ENCODE results near the gene TMBIM1.

TMBIM1 gene

DNA sequence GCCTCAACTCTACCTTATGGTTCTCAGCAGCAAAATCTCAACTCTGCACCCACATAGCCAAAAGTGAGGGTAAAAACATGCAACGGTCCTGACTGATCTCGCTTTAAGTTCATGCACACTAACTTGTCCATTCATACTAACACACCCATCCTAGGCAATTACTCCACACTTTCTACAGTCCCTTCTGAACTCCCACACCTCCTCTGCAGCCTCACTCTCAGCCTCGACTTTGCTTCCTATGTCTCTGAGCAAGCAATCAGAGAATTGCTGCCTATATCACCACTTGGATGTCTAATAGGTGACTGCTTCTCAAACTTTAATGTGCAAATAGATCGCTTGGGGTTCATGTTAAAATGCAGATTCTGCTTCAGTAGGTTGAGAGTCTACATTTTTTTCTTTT is 7.8 kb upstream of the TMBIM1 start:
- no peak for DNase-seq (ENCODE audit: low spot score)
- H3K27ac ChIP-seq = peak overlapping the region; percentile 95; the same call in 1 of the 2 replicates
- TF ChIP-seq, protein P1, sequence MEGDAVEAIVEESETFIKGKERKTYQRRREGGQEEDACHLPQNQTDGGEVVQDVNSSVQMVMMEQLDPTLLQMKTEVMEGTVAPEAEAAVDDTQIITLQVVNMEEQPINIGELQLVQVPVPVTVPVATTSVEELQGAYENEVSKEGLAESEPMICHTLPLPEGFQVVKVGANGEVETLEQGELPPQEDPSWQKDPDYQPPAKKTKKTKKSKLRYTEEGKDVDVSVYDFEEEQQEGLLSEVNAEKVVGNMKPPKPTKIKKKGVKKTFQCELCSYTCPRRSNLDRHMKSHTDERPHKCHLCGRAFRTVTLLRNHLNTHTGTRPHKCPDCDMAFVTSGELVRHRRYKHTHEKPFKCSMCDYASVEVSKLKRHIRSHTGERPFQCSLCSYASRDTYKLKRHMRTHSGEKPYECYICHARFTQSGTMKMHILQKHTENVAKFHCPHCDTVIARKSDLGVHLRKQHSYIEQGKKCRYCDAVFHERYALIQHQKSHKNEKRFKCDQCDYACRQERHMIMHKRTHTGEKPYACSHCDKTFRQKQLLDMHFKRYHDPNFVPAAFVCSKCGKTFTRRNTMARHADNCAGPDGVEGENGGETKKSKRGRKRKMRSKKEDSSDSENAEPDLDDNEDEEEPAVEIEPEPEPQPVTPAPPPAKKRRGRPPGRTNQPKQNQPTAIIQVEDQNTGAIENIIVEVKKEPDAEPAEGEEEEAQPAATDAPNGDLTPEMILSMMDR (conservative IDR thresholded peaks at IDR 0.05; ENCODE audit: low read depth) = no peak
- ChIA-PET CTCF (interaction anchor here (0.6 to 0.8 kb wide), 2 partner anchors 15 to 30 kb away, joined by 3 to 5 read pairs; partner anchors contain the start of gene PNKD), POLR2A (ENCODE audit: low non-redundant PET) (no interaction called here)

DNA sequence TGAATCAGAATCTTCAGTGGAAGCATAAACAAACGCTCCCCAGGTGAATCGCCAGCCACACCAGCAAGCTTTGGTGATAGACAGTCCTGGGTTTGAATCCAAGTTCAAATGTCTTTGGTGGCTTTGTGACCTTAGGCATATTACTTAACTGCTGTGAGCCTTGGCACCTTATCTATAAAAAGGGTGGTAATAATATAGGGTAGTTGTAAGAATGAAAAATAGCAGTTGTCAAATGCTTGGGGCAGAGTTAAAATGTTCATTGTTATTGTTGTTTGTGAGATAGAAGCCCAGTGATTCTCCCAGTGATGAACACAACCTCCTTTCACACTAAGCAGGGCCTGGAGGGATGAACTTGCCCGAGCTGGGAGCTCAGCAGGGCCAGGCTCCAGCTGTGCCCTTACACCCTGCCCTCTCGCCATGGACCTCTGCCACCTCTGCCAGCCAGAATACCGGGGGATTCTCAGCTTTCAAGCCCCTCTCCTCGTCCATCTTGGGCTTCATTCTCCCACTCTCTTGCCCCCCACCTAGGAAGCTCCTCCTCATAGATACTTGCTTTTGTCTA is 6.1 kb upstream of the TMBIM1 start:
- DNase-seq (ENCODE audit: low spot score) = no peak
- TF ChIP-seq, protein P1 (conservative IDR thresholded peaks at IDR 0.05; ENCODE audit: low read depth) = no peak
- peak overlapping the region; percentile 95 for H3K27ac ChIP-seq
- ChIA-PET CTCF (interaction anchor here (0.6 to 1.5 kb wide), 4 partner anchors 22 to 547 kb away, joined by 3 to 6 read pairs (median 3); partner anchors contain the start of gene CATIP), POLR2A (ENCODE audit: low non-redundant PET) (interaction anchor here (0.6 to 1.8 kb wide), 4 partner anchors 12 to 69 kb away, joined by 3 to 19 read pairs (median 6); no protein-coding TSS in a partner anchor)

DNA sequence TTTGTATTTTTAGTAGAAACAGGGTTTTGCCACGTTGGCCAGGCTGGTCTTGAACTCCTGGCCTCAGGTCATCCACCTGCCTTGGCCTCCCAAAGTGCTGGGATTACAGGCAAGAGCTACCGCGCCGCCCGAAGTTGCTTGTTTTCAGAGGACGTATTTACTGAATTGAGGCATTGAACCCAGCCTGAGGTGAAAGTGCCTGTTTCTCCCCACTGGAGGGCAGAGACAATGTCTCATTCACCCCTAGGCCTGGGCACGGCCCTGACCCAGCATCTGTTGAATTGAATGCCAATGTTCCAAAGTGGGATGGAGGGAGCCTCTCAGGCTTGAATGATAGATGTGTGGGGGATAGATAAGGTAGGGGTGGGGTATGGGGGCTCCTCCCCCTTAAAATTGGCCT is 4.5 kb upstream of the TMBIM1 start:
- H3K27ac ChIP-seq = peak overlapping the region; percentile 95
- POLR2A ChIA-PET (ENCODE audit: low non-redundant PET) = interaction anchor here (1.5 kb wide), 1 partner anchor 10 kb away, joined by 5 read pairs; no protein-coding TSS in a partner anchor
- CTCF ChIA-PET = interaction anchor here (1.0 kb wide), 1 partner anchor 25 kb away, joined by 3 read pairs; no protein-coding TSS in a partner anchor
- no peak for DNase-seq (ENCODE audit: low spot score)
- TF ChIP-seq, protein P1 (conservative IDR thresholded peaks at IDR 0.05; ENCODE audit: low read depth) = no peak

DNA sequence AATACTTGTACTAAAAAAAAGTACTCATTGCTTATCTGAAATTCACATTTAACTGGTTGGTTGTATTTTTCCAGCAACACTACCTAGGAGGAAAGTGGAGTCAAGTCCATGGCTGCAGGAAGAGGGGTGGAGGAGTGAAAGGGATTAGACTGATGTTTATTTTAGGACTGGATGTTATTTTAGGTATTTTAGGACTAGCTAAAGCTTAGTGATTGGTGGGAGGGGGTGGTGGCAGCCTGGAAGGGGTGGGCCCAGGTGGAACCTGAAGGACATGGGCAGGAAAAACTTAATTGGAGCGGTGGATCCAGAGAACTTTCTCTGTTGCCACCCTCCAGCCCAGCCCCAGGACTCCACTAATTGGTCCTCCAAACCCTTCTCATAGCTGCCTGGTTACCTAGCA is 3.9 kb upstream of the TMBIM1 start:
- TF ChIP-seq, protein P1 (conservative IDR thresholded peaks at IDR 0.05; ENCODE audit: low read depth) = no peak
- ChIA-PET CTCF (no interaction called here), POLR2A (ENCODE audit: low non-redundant PET) (interaction anchor here (1.5 kb wide), 1 partner anchor 10 kb away, joined by 5 read pairs; no protein-coding TSS in a partner anchor)
- DNase-seq (ENCODE audit: low spot score) = no peak
- peak overlapping the region; percentile 95 for H3K27ac ChIP-seq

DNA sequence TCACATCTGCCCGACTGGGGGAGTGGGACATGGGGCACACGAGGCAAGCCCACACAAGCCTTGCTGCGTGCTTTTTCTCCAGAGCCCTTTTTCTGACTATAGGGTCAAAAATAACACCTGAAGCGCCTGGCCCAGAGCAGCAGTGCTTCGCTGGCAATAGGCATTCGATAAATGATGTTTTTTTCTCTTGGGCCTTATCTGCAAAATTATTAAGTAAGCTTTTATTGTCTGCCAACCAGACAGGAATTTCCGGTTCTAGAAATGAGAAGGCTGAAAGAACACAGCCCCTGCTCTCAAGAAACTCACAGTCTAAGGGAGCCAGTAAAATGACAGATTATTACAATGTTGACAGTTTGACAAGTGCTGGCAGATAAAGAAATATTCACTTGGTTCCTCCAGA is 2.7 kb upstream of the TMBIM1 start:
- peak overlapping the region; percentile 95 for H3K27ac ChIP-seq
- ChIA-PET POLR2A (ENCODE audit: low non-redundant PET) (interaction anchor here (0.6 to 1.5 kb wide), 3 partner anchors 72 to 122 kb away, joined by 4 to 6 read pairs (median 5); no protein-coding TSS in a partner anchor), CTCF (interaction anchor here (0.6 kb wide), 1 partner anchor 27 kb away, joined by 3 read pairs; no protein-coding TSS in a partner anchor)
- TF ChIP-seq, protein P1 (conservative IDR thresholded peaks at IDR 0.05; ENCODE audit: low read depth) = no peak
- no peak for DNase-seq (ENCODE audit: low spot score)

DNA sequence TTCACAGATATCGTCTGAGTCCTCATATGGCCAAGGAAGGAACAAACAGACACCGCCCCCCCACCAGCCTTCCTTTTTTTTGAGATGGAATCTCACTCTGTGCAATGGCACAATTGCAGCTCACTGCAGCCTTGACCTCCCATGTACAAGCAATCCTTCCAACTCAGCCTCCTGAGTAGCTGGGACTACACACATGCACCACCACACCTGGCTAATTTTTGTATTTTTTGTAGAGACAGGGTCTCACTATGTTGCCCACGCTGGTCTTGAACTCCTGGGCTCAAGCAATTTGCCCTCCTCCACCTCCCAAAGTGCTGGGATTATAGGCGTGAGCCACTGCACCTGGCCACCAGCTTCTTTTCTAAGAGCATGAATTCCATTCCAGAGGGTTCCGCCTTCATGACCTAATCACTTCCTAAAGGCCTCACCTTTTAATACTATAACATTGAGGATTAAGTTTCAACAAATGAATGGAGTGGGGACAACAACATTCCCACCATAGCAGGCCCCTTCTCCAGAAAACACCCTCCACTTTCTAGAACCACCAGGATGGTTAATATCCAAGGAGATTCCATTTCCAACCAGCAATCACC is 2.2 kb upstream of the TMBIM1 start:
- ChIA-PET POLR2A (ENCODE audit: low non-redundant PET) (interaction anchor here (1.5 kb wide), 1 partner anchor 103 kb away, joined by 6 read pairs; no protein-coding TSS in a partner anchor), CTCF (no interaction called here)
- TF ChIP-seq, protein P1 (conservative IDR thresholded peaks at IDR 0.05; ENCODE audit: low read depth) = no peak
- no peak for DNase-seq (ENCODE audit: low spot score)
- H3K27ac ChIP-seq = peak overlapping the region; percentile 95

Measured in RWPE1 (cell line).